Measurements from ENCODE around the gene EIF4E1B. TPM values are rescaled to one million over a fixed set of nuclear protein-coding genes. Genes with fewer than 3 reads are reported as not detected.

EIF4E1B gene
- total and polyA plus RNA-seq, 2 experiments from 2014 or later, result 0.17 TPM; not detected in 1

DNA sequence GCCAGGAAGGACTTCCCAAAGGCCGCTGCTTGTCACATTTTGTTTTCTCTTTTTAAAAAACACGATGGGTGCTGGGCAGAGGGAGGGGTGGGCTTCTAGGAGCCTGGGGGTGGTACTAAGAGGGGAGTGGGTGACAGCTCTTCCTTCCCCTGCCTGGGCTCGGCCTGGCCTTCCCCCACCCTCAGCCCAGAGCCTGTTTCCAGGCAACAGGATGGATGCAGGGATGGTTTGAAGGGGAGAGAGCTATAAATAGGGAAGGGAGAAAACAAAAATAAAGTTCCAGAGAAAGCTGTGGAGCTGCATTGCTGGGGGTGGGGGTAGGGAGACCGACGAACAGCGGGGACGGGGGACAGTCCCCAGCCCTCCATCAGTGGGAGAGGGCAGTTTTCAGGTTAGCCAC, 14.0 kb upstream of the EIF4E1B start (continued):
- TF ChIP-seq, protein P1, sequence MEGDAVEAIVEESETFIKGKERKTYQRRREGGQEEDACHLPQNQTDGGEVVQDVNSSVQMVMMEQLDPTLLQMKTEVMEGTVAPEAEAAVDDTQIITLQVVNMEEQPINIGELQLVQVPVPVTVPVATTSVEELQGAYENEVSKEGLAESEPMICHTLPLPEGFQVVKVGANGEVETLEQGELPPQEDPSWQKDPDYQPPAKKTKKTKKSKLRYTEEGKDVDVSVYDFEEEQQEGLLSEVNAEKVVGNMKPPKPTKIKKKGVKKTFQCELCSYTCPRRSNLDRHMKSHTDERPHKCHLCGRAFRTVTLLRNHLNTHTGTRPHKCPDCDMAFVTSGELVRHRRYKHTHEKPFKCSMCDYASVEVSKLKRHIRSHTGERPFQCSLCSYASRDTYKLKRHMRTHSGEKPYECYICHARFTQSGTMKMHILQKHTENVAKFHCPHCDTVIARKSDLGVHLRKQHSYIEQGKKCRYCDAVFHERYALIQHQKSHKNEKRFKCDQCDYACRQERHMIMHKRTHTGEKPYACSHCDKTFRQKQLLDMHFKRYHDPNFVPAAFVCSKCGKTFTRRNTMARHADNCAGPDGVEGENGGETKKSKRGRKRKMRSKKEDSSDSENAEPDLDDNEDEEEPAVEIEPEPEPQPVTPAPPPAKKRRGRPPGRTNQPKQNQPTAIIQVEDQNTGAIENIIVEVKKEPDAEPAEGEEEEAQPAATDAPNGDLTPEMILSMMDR (conservative IDR thresholded peaks at IDR 0.05; ENCODE audit: low read depth in 2 of 2), result no peak
- TF ChIP-seq EZH2phosphoT487 (IDR thresholded peaks at IDR 0.05; ENCODE audit: unreplicated experiment) (no peak), EZH2 (IDR thresholded peaks at IDR 0.05; ENCODE audit: low read depth, unreplicated experiment) (no peak), POLR2AphosphoS5 (IDR thresholded peaks at IDR 0.05; ENCODE audit: low read depth) (no peak)

- H3K4me3 ChIP-seq, result peak overlapping the region; percentile 49
- H3K9me2 ChIP-seq (ENCODE audit: insufficient read depth), result no peaks in the 10 kb centered on the region
- H3K9me3 Mint-ChIP-seq, result no peaks in the 10 kb centered on the region; the same call in 2 of the 3 replicates
- no peaks in the 10 kb centered on the region; the same call in 1 of the 2 replicates for H3K4me1 ChIP-seq (ENCODE audit: insufficient read depth)
- H4K20me1 ChIP-seq (replicated peaks; ENCODE audit: insufficient read depth), result no peaks in the 10 kb centered on the region
- peaks cover 38% of the 10 kb centered on the region for H3K27me3 ChIP-seq (ENCODE audit: insufficient read depth)
- DNase-seq (ENCODE audit: low spot score), result no peak
- no peaks in the 10 kb centered on the region for H3K79me2 ChIP-seq (replicated peaks; ENCODE audit: insufficient read depth)
- H3K36me3 ChIP-seq (ENCODE audit: insufficient read depth), result no peaks in the 10 kb centered on the region
- H3K4me1 Mint-ChIP-seq, result peaks cover 6% of the 10 kb centered on the region
- ATAC-seq, result peak; percentile 4; the same call in 2 of the 3 replicates
- H2AFZ ChIP-seq, result peak overlapping the region; percentile 66; the same call in 1 of the 2 replicates
- no peaks in the 10 kb centered on the region for H3F3A ChIP-seq (replicated peaks; ENCODE audit: low read depth)
- H3K27me3 Mint-ChIP-seq (ENCODE audit: insufficient read depth, low read depth, poor library complexity), result peaks cover 45% of the 10 kb centered on the region
- H3K36me3 Mint-ChIP-seq (ENCODE audit: low read depth), result no peaks in the 10 kb centered on the region
- H3K27ac ChIP-seq (ENCODE audit: low read depth), result no peak overlapping the region
- no peak overlapping the region for H3K27ac Mint-ChIP-seq
- H3K4me3 Mint-ChIP-seq, result peak overlapping the region; percentile 59; the same call in 2 of the 3 replicates
- peak overlapping the region; percentile 75 for H3K4me2 ChIP-seq
- TF ChIP-seq ETS1 (IDR thresholded peaks at IDR 0.05) (no peak), STAT1 (IDR thresholded peaks at IDR 0.05; ENCODE audit: unreplicated experiment) (no peak), POLR2AphosphoS5 (IDR thresholded peaks at IDR 0.05; ENCODE audit: low read depth) (no peak), EZH2 (IDR thresholded peaks at IDR 0.05; ENCODE audit: low read depth, unreplicated experiment) (no peak), ZNF331 (CRISPR knock-in tag; IDR thresholded peaks at IDR 0.05; ENCODE audit: low read depth) (no peak), ZNF114 (CRISPR knock-in tag; IDR thresholded peaks at IDR 0.05) (no peak), JUNB (IDR thresholded peaks at IDR 0.05; ENCODE audit: unreplicated experiment) (no peak), EZH2phosphoT487 (IDR thresholded peaks at IDR 0.05; ENCODE audit: unreplicated experiment) (no peak), NANOG (IDR thresholded peaks at IDR 0.05; ENCODE audit: borderline replicate concordance) (no peak), ZNF462 (CRISPR knock-in tag; IDR thresholded peaks at IDR 0.05) (no peak), CREB1 (CRISPR knock-in tag; IDR thresholded peaks at IDR 0.05; ENCODE audit: low read depth) (no peak)
- TF ChIP-seq, protein P1 (conservative IDR thresholded peaks at IDR 0.05; ENCODE audit: low read depth in 2 of 2), result no peak
Observed at GRCh38 chr5:176618783-176619182, 11.7 kb upstream of the EIF4E1B start.
